NCI-H1930 (cell line): ENCODE results near the gene TP53I11.
A peak's percentile ranks its signal among the peaks of the same experiment; 100 is the strongest.

Experiments
- DNase-seq, 2 experiments: peaks; one replicate each; lab custom pipeline; 2025; lab: John Stamatoyannopoulos, UW

The TP53I11 gene

GRCh38 chr11:44950625-44951476 lies at the start of gene TP53I11:
TSS of gene TP53I11 (minus strand) at chr11:44950883. CDS start at chr11:44938335, 12,548 bp downstream.
- DNase-seq = peak; percentile 78 to 86

DNA sequence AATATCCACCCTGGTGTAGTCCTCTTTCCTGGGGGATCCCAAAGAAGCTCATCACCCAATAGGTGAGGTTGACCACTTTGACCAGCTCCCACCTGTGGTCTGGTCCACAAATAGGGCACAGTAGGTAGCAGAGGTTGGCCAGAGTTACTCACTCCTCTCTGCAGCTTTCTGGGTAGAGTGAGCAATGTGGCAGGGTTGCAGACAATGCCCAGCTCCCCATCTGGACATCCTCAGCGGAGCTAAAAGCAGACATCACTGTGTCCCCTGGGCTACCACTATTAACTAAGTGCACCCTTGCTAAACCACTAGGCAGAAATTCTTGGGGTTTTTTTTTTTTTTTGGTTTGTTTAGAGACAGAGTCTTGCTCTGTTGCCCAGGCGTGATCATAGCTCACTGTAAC lies 48.4 kb upstream of the TP53I11 start:
- DNase-seq = no peak

GRCh38 chr11:44998051-44998450 lies 47.4 kb upstream of the TP53I11 start:
- no peak for DNase-seq

DNA sequence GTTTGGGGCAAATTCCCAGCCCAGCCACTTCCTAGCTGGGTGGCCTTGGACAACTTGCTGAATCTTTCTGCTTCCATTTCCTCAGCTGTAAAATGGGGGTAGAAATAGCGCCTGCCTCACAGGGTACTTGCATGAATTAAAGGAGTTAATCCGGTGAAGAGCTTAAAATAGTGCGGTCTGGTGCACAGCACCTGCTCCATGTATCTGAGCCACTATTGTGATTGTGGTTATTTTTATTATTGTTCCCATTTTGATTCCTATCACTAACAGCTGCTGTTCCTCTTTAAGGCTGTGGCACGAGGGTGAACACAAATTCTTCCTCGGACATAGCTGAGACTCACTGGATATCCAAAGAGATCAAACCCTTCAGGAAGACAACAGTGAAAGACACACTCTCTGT lies 46.9 kb upstream of the TP53I11 start:
- no peak for DNase-seq

DNA sequence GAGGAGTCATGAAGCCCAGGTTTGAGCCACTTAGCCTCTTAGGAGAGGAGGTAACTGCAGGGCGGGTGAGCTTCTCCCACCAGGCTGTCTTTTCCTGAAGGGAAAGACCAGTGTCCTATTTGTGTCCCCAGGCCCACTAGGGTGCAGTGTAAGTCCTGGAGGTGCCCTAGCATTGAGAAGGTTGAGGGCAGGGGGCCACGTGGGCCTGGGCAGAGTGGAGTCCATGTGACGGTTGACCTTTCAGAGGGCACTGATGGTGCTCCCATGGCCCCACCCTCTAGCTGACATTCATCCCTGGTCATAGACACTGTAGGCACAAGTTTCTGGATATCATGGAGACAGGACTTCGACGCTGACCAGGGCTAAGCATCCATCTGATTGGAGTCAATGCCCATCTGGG lies 44.1 kb upstream of the TP53I11 start:
- DNase-seq = no peak

DNA sequence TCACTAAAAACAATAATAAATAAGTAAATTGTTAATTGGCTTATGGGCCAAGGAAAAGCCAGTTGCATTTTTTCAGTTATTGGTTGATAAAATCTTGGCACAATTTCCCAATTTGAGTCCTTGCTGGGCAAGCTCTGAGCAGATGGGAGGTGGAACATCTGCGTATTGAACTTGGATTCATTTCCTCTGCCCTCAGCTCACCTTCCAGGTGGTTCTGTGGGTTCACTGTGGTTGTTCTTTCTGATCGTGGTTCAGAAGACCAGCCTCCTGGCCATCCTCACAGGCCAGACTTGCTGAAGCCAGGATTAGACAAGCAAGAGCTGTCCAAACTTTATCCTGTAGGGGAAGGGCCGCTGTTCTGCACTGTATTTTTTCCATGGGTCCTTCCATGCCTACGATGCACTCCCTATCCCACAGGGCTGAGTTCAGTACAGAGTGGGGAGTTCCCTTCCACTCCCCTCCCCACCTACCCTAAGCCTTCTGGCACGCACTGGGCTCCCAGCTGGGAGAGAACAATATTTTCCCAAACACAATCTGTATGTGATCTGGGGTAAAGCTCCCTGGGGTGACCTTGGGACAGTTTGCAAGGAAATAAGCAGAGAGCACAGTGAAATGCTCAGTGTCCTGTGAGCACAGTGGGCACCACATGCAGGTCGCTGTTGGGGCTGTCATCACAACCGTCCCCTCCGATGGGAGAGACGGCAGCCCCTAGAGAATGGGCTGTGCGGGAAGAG lies 43.5 kb upstream of the TP53I11 start:
- DNase-seq = no peak

- no peak for DNase-seq
Observed at GRCh38 chr11:44992774-44993173, 42.1 kb upstream of the TP53I11 start.

- DNase-seq = no peak
Observed at GRCh38 chr11:44992181-44992582, 41.5 kb upstream of the TP53I11 start.

- no peak for DNase-seq
Observed at GRCh38 chr11:44990665-44991064, 40.0 kb upstream of the TP53I11 start.

DNA sequence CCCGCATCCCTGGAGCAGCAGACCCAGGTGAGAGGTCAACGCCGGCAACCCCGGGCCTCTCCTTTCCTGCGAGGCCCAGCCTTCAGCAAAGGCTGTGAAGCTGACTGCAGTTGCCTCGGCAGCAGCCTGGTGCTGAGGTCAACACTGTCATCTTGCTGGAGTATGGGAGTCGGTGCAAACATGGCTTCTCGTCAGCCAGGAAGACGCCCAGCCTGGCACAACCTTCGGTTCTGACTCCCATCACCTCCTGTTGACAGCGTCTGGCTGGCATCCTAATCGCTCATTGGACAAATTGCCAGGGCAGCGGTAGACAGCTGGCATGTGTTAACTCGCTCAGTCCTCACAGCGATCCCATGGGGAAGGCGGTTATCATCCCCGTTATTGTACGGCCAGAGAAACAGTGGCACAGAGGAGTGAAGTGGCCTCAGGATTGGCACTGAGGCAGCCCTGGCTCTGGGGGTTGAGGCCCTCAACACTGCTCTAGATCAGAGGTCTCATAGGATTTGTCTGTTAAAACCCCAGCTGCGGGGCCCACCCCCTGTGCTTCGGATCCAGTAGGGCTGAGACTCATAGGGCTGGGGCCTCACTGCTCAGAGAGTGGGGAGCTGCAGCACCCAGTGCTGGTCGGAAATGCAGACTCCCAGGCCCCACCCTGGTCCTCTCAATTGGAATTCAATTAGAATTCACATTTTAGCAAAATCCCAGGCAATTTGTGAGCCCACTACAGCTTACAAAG lies 39.3 kb upstream of the TP53I11 start:
- no peak for DNase-seq

DNA sequence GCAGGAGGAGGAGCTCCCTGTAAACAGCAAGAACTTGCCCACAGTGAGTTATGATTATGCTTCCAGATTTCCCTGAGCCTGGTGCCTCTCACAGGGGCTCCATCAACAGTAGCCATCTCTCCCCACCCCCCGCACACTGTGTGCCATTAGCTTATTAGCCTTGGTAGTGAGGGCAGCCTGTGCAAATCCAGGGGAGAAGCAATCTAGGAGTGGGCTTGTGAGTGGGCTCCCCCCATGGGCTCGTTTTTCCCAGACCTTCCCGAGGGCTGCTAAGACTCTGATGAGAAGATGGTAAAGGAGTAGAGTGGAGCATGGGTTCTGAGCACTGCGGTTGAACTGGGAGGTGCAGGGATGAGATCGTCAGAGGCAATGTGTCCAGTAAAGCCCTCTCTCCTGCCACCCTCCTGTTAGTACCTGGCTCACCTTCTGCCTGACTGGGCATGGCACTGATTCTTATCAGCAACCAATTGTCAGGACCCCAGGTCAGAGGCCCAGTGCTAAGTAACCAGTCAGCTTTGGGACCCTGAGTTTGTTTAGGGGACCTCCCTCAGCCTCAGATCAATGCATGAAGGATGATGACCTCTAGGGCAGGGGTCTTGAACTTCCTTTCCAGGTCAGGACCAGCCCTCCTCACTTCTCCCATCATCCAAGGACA lies 38.4 kb upstream of the TP53I11 start:
- DNase-seq = no peak

DNA sequence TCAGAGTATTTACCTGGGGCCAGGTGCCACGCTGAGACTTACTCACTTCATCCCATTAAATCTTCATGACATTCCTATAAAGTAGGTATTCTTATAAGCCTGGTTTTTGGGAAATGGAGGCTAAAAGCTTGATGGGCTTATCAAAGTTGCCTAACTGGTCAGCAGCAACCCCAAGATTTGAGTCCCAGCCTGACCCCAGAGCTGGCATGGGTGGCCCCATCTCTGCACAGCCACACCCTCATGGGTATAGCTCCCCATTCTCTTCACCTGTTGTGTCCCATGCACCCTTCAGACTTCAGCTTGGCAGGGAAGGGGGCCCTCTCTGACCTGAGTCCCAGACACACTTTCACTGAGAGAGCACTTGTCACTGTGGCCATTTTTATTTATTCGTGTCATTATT lies 37.4 kb upstream of the TP53I11 start:
- no peak for DNase-seq

- no peak for DNase-seq
Observed at GRCh38 chr11:44987506-44987905, 36.8 kb upstream of the TP53I11 start.

DNA sequence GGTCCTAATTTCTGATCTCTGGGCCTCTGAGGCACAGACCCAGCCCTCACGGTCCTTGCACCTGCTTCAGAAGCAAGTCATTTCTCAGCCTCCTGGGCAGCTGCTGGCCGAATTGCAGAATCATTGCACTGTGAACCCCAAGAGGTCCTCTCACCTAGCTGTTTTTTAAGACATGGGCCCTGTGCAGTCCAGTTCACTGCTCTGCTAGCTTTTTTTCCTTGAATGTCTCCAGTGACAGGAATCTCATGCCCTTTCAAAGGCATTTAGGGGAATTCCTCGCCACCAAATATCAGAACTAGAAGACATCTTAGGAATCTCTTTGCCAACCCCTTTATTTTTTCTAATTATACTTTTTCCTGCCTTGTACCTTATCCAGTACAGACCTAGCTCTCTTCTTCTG lies 35.6 kb upstream of the TP53I11 start:
- no peak for DNase-seq

- DNase-seq = no peak
Observed at GRCh38 chr11:44985721-44986120, 35.0 kb upstream of the TP53I11 start.

GRCh38 chr11:44983786-44984185 lies 33.1 kb upstream of the TP53I11 start:
- DNase-seq = no peak

DNA sequence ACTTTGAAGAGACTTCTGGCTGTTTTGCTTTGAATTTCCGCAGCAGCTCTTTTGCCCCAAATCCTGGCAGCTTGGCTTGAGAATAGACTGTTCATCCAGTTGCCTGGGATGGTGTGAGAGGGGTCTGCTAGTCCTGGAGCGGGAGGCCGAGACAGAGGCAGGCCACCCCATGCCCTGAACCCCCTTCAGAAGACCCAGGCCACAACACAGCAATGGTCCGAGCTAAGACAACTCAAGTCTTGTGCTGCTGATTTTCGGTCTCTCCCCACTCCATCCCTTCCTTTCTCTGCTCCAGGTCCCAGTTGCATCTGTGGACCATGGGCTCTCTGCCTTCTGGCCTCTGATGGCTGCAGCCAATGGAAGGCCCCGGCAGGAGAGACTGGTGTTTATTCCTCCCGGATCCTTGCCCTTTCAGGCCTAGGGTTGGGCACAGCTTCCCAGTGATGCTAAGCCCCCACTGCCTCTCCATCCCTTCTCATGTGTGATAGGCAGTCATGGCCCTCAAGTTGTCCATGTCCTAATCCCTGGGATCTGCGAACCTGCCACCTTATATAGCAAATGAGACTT lies 31.9 kb upstream of the TP53I11 start:
- DNase-seq = no peak

GRCh38 chr11:44980533-44981427 lies 30.1 kb upstream of the TP53I11 start:
- DNase-seq = no peak

- DNase-seq = peak in 1 of 2 experiments; percentile 60
Observed at GRCh38 chr11:44979543-44980399, 29.1 kb upstream of the TP53I11 start.

DNA sequence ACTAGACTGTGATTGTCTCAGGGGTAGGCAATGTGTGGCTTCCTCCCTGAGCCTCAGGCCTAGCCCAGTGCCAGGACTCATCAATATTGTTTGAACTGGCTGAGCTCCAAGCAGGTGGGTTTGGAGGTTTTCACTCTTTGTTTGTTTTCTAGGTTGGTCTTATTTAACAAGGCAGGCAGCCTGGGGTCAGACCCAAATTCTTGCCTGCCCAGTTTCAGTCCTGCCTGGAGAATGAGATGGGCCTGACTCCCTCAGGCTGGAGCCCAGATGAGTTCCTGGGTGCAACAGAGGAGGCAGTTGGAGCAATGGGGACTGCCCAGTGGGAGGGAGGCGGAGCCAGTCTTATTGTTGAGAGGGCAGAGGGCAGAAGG lies 28.3 kb upstream of the TP53I11 start:
- peak; percentile 74 to 87 for DNase-seq
